GM23338 (cell line): ENCODE data around the gene TTC5. TPM values are rescaled to one million over a fixed set of nuclear protein-coding genes. Genes with fewer than 3 reads are reported as not detected.

Source experiments
- ATAC-seq: fragments of 200-7000 bp; cut with Tn5 transposase; 3 replicates; pipeline ENCODE4 v1.9.1; 2020
- DNase-seq: peaks from one replicate; pipeline ENCODE4 v3.0.0-alpha.2; 2015; ENCODE audit warnings: low spot score
- H2AFZ ChIP-seq: fragments of 200-600 bp; sonication (generic); 2 replicates; pipeline ENCODE4 v1.8.0; 2016; ENCODE audit warnings: antibody characterized with exemption, mild to moderate bottlenecking, moderate library complexity
- H3F3A ChIP-seq: fragments of 200-600 bp; sonication (generic); replicated peaks from 2 replicates; pipeline ENCODE4 v1.8.0; 2017; ENCODE audit warnings: antibody characterized with exemption, mixed run types, low read depth
- H3K27ac ChIP-seq: fragments of 200-600 bp; sonication (generic); 2 replicates; pipeline ENCODE4 v1.6.1; 2016; ENCODE audit warnings: low read depth
- H3K27me3 ChIP-seq: fragments of 200-600 bp; sonication (generic); 2 replicates; pipeline ENCODE4 v1.8.0; 2016; ENCODE audit warnings: mild to moderate bottlenecking, mixed run types, moderate library complexity; ENCODE audit not compliant: insufficient read depth
- H3K36me3 ChIP-seq: fragments of 200-600 bp; sonication (generic); 2 replicates; pipeline ENCODE4 v1.8.0; 2016; ENCODE audit warnings: mild to moderate bottlenecking; ENCODE audit not compliant: insufficient read depth
- H3K4me1 ChIP-seq: fragments of 200-600 bp; sonication (generic); 2 replicates; pipeline ENCODE4 v1.8.0; 2016; ENCODE audit warnings: mild to moderate bottlenecking, moderate library complexity; ENCODE audit not compliant: insufficient read depth
- H3K4me2 ChIP-seq: fragments of 200-600 bp; sonication (generic); 2 replicates; pipeline ENCODE4 v1.7.1; 2017; ENCODE audit warnings: mixed run types
- H3K4me3 ChIP-seq: fragments of 200-600 bp; sonication (generic); 2 replicates; pipeline ENCODE4 v1.6.1; 2016; ENCODE audit warnings: mixed run types
- H3K79me2 ChIP-seq: fragments of 200-600 bp; sonication (generic); replicated peaks from 2 replicates; pipeline ENCODE4 v1.8.0; 2017; ENCODE audit warnings: mild to moderate bottlenecking; ENCODE audit not compliant: insufficient read depth
- H3K9me2 ChIP-seq: fragments of 200-600 bp; sonication (generic); 2 replicates; pipeline ENCODE4 v1.8.0; 2017; ENCODE audit not compliant: insufficient read depth
- H4K20me1 ChIP-seq: fragments of 200-600 bp; sonication (generic); replicated peaks from 2 replicates; pipeline ENCODE4 v1.8.0; 2017; ENCODE audit warnings: mild to moderate bottlenecking; ENCODE audit not compliant: insufficient read depth
- H3K27ac Mint-ChIP-seq: 2 replicates; pipeline ENCODE4 v1.8.0; 2020; ENCODE audit warnings: inconsistent platforms, mild to moderate bottlenecking, moderate library complexity, mixed read lengths
- H3K27me3 Mint-ChIP-seq: 3 replicates; pipeline ENCODE4 v1.8.0; 2022; ENCODE audit warnings: low read depth, mild to moderate bottlenecking, moderate library complexity, mixed read lengths, inconsistent platforms; ENCODE audit not compliant: insufficient read depth, poor library complexity
- H3K36me3 Mint-ChIP-seq: 3 replicates; pipeline ENCODE4 v1.8.0; 2021; ENCODE audit warnings: low read depth, mild to moderate bottlenecking, inconsistent platforms, moderate library complexity, mixed read lengths
- H3K4me1 Mint-ChIP-seq: 3 replicates; pipeline ENCODE4 v1.8.0; 2020; ENCODE audit warnings: mild to moderate bottlenecking, inconsistent platforms, mixed read lengths
- H3K4me3 Mint-ChIP-seq: 3 replicates; pipeline ENCODE4 v1.8.0; 2021; ENCODE audit warnings: moderate library complexity, mild to moderate bottlenecking, inconsistent platforms, mixed read lengths
- H3K9me3 Mint-ChIP-seq: 3 replicates; pipeline ENCODE4 v1.8.0; 2020; ENCODE audit warnings: moderate library complexity, mild to moderate bottlenecking, inconsistent platforms, mixed read lengths
- CREB1 ChIP-seq: fragments of 250-450 bp; sonication (Bioruptor Pico); IDR thresholded peaks from 2 replicates; pipeline ENCODE4 v1.5.0; 2020; ENCODE audit warnings: low read depth, mild to moderate bottlenecking, moderate library complexity
- ETS1 ChIP-seq: IDR thresholded peaks from 2 replicates; pipeline ENCODE4 v1.6.1; 2016; ENCODE audit warnings: antibody characterized with exemption
- EZH2phosphoT487 ChIP-seq: fragments of 200-600 bp; sonication (generic); IDR thresholded peaks from one replicate; pipeline ENCODE4 v1.8.1; 2018; ENCODE audit warnings: antibody characterized with exemption; ENCODE audit not compliant: unreplicated experiment
- JUNB ChIP-seq: IDR thresholded peaks from one replicate; pipeline ENCODE4 v1.6.1; 2016; ENCODE audit warnings: antibody characterized with exemption; ENCODE audit not compliant: unreplicated experiment
- POLR2AphosphoS5 ChIP-seq: IDR thresholded peaks from 2 replicates; pipeline ENCODE4 v1.6.1; 2016; ENCODE audit warnings: antibody characterized with exemption, low read depth
- STAT1 ChIP-seq: IDR thresholded peaks from one replicate; pipeline ENCODE4 v1.6.1; 2016; ENCODE audit warnings: antibody characterized with exemption; ENCODE audit not compliant: unreplicated experiment
- ZNF114 ChIP-seq: fragments of 250-450 bp; sonication (Bioruptor Pico); IDR thresholded peaks from 2 replicates; pipeline ENCODE4 v1.5.0; 2020; ENCODE audit warnings: mild to moderate bottlenecking, moderate library complexity
- polyA plus RNA-seq: library from polyadenylated mRNA; unstranded; fragments of >200 nt; fragmentation: Nextera tagmentation; extraction: Ambion mirVana; gene quantifications from 2 replicates; pipeline ENCODE4 v1.2.1, GENCODE V29; 2016
- total RNA-seq: library from RNA; depleted of rRNA; stranded (reverse); fragments of >200 nt; shearing (Covaris generic); gene quantifications from 2 replicates; pipeline ENCODE4 v1.2.3, GENCODE V29; 2014
- TF ChIP-seq, protein P1 (sequence below): fragments of 250-450 bp; sonication (Bioruptor Pico); IDR thresholded peaks from 2 replicates; pipeline ENCODE4 v1.5.0; 2020; ENCODE audit warnings: mild to moderate bottlenecking, moderate library complexity
- TF ChIP-seq, protein P2 (sequence below): IDR thresholded peaks from one replicate; pipeline ENCODE4 v1.6.1; 2018; ENCODE audit warnings: antibody characterized with exemption; ENCODE audit not compliant: unreplicated experiment
- TF ChIP-seq, protein P3 (sequence below), 2 experiments: fragments of 200-600 bp in 1 of 2; sonication (generic) in 1 of 2; conservative IDR thresholded peaks; 2 replicates each; pipeline versions ENCODE4 v1.5.1 to v1.6.1; 2016 to 2017; ENCODE audit warnings: antibody characterized with exemption in 2 of 2, low read depth in 2 of 2, mild to moderate bottlenecking in 2 of 2, moderate library complexity in 1 of 2

TTC5 gene
- total and polyA plus RNA-seq, 2 experiments from 2014 or later: 9.3 to 14.6 TPM

GRCh38 chr14:20306079-20306423 is 300 bp upstream of the TTC5 start (continued):
- TF ChIP-seq, protein P1, sequence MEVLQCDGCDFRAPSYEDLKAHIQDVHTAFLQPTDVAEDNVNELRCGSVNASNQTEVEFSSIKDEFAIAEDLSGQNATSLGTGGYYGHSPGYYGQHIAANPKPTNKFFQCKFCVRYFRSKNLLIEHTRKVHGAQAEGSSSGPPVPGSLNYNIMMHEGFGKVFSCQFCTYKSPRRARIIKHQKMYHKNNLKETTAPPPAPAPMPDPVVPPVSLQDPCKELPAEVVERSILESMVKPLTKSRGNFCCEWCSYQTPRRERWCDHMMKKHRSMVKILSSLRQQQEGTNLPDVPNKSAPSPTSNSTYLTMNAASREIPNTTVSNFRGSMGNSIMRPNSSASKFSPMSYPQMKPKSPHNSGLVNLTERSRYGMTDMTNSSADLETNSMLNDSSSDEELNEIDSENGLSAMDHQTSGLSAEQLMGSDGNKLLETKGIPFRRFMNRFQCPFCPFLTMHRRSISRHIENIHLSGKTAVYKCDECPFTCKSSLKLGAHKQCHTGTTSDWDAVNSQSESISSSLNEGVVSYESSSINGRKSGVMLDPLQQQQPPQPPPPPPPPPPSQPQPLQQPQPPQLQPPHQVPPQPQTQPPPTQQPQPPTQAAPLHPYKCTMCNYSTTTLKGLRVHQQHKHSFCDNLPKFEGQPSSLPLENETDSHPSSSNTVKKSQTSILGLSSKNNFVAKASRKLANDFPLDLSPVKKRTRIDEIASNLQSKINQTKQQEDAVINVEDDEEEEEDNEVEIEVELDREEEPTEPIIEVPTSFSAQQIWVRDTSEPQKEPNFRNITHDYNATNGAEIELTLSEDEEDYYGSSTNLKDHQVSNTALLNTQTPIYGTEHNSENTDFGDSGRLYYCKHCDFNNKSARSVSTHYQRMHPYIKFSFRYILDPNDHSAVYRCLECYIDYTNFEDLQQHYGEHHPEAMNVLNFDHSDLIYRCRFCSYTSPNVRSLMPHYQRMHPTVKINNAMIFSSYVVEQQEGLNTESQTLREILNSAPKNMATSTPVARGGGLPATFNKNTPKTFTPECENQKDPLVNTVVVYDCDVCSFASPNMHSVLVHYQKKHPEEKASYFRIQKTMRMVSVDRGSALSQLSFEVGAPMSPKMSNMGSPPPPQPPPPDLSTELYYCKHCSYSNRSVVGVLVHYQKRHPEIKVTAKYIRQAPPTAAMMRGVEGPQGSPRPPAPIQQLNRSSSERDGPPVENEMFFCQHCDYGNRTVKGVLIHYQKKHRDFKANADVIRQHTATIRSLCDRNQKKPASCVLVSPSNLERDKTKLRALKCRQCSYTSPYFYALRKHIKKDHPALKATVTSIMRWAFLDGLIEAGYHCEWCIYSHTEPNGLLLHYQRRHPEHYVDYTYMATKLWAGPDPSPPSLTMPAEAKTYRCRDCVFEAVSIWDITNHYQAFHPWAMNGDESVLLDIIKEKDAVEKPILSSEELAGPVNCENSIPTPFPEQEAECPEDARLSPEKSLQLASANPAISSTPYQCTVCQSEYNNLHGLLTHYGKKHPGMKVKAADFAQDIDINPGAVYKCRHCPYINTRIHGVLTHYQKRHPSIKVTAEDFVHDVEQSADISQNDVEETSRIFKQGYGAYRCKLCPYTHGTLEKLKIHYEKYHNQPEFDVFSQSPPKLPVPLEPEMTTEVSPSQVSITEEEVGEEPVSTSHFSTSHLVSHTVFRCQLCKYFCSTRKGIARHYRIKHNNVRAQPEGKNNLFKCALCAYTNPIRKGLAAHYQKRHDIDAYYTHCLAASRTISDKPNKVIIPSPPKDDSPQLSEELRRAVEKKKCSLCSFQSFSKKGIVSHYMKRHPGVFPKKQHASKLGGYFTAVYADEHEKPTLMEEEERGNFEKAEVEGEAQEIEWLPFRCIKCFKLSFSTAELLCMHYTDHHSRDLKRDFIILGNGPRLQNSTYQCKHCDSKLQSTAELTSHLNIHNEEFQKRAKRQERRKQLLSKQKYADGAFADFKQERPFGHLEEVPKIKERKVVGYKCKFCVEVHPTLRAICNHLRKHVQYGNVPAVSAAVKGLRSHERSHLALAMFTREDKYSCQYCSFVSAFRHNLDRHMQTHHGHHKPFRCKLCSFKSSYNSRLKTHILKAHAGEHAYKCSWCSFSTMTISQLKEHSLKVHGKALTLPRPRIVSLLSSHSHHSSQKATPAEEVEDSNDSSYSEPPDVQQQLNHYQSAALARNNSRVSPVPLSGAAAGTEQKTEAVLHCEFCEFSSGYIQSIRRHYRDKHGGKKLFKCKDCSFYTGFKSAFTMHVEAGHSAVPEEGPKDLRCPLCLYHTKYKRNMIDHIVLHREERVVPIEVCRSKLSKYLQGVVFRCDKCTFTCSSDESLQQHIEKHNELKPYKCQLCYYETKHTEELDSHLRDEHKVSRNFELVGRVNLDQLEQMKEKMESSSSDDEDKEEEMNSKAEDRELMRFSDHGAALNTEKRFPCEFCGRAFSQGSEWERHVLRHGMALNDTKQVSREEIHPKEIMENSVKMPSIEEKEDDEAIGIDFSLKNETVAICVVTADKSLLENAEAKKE: no peak
- no peak for TF ChIP-seq CREB1 (CRISPR knock-in tag)
- no peak for TF ChIP-seq STAT1
- no peak for TF ChIP-seq JUNB
- TF ChIP-seq POLR2AphosphoS5: no peak

- Histone ChIP-seq H3K27me3 (no peaks in the 10 kb centered on the region), H3K4me2 (no peak overlapping the region), H3F3A (no peaks in the 10 kb centered on the region), H4K20me1 (peaks cover 4% of the 10 kb centered on the region; the same call in 1 of the 2 replicates), H2AFZ (no peak overlapping the region), H3K79me2 (peaks cover 31% of the 10 kb centered on the region), H3K4me3 (no peak overlapping the region), H3K36me3 (peaks cover 13% of the 10 kb centered on the region), H3K9me2 (no peaks in the 10 kb centered on the region), H3K27ac (no peak overlapping the region), H3K4me1 (peaks cover 7% of the 10 kb centered on the region; the same call in 1 of the 2 replicates)
- Mint-ChIP-seq H3K4me1 (peaks cover 3% of the 10 kb centered on the region; the same call in 2 of the 3 replicates), H3K27ac (peak overlapping the region; percentile 61), H3K4me3 (no peak overlapping the region), H3K27me3 (peaks cover 1% of the 10 kb centered on the region), H3K9me3 (no peaks in the 10 kb centered on the region; the same call in 2 of the 3 replicates), H3K36me3 (peaks cover 22% of the 10 kb centered on the region)
- no peak for DNase-seq
- no peak for ATAC-seq
- TF ChIP-seq, protein P2, sequence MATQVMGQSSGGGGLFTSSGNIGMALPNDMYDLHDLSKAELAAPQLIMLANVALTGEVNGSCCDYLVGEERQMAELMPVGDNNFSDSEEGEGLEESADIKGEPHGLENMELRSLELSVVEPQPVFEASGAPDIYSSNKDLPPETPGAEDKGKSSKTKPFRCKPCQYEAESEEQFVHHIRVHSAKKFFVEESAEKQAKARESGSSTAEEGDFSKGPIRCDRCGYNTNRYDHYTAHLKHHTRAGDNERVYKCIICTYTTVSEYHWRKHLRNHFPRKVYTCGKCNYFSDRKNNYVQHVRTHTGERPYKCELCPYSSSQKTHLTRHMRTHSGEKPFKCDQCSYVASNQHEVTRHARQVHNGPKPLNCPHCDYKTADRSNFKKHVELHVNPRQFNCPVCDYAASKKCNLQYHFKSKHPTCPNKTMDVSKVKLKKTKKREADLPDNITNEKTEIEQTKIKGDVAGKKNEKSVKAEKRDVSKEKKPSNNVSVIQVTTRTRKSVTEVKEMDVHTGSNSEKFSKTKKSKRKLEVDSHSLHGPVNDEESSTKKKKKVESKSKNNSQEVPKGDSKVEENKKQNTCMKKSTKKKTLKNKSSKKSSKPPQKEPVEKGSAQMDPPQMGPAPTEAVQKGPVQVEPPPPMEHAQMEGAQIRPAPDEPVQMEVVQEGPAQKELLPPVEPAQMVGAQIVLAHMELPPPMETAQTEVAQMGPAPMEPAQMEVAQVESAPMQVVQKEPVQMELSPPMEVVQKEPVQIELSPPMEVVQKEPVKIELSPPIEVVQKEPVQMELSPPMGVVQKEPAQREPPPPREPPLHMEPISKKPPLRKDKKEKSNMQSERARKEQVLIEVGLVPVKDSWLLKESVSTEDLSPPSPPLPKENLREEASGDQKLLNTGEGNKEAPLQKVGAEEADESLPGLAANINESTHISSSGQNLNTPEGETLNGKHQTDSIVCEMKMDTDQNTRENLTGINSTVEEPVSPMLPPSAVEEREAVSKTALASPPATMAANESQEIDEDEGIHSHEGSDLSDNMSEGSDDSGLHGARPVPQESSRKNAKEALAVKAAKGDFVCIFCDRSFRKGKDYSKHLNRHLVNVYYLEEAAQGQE: no peak
- TF ChIP-seq ZNF114 (CRISPR knock-in tag): no peak
- TF ChIP-seq, protein P3, sequence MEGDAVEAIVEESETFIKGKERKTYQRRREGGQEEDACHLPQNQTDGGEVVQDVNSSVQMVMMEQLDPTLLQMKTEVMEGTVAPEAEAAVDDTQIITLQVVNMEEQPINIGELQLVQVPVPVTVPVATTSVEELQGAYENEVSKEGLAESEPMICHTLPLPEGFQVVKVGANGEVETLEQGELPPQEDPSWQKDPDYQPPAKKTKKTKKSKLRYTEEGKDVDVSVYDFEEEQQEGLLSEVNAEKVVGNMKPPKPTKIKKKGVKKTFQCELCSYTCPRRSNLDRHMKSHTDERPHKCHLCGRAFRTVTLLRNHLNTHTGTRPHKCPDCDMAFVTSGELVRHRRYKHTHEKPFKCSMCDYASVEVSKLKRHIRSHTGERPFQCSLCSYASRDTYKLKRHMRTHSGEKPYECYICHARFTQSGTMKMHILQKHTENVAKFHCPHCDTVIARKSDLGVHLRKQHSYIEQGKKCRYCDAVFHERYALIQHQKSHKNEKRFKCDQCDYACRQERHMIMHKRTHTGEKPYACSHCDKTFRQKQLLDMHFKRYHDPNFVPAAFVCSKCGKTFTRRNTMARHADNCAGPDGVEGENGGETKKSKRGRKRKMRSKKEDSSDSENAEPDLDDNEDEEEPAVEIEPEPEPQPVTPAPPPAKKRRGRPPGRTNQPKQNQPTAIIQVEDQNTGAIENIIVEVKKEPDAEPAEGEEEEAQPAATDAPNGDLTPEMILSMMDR (conservative IDR thresholded peaks at IDR 0.05; ENCODE audit: low read depth in 2 of 2): no peak
- TF ChIP-seq EZH2phosphoT487: no peak
- TF ChIP-seq STAT1: no peak
- TF ChIP-seq ETS1: no peak
- no peak for TF ChIP-seq POLR2AphosphoS5
- no peak for TF ChIP-seq JUNB
Observed at GRCh38 chr14:20302042-20302755, 3.6 kb downstream of the TTC5 start.
